Omental fat pad (tissue), 4 donors: ENCODE measurements around the gene MYMX. TPM values are rescaled to one million over a fixed set of nuclear protein-coding genes. Genes with fewer than 3 reads are reported as not detected.
A peak's percentile ranks its signal among the peaks of the same experiment; 100 is the strongest.

Experiments used
- ATAC-seq: fragments of 150-250 bp; one replicate; pipeline ENCODE4 v1.9.1; 2016; ENCODE audit warnings: mild to moderate bottlenecking, moderate library complexity; ENCODE audit not compliant: low FRiP score
- DNase-seq: peaks from one replicate; pipeline ENCODE4 v3.0.0-alpha.2; 2019; ENCODE audit warnings: low spot score
- total RNA-seq, 4 donors: library from RNA; depleted of rRNA; stranded (reverse); fragments of >200 nt; gene quantifications; one replicate each; pipeline ENCODE4 v1.1.0, GENCODE V29; 2016
- TF ChIP-seq, protein P1 (sequence below), 3 donors: fragments of 450-650 bp; IDR thresholded peaks; one replicate each; pipeline ENCODE4 v1.5.1; 2016 to 2017; ENCODE audit warnings: antibody characterized with exemption in 3 of 3, mild to moderate bottlenecking in 3 of 3, moderate library complexity in 2 of 3

MYMX gene
- total RNA-seq, 4 donors from 2014 or later: 1.9 to 15.8 (median 2.4) TPM; not detected in 1

DNA sequence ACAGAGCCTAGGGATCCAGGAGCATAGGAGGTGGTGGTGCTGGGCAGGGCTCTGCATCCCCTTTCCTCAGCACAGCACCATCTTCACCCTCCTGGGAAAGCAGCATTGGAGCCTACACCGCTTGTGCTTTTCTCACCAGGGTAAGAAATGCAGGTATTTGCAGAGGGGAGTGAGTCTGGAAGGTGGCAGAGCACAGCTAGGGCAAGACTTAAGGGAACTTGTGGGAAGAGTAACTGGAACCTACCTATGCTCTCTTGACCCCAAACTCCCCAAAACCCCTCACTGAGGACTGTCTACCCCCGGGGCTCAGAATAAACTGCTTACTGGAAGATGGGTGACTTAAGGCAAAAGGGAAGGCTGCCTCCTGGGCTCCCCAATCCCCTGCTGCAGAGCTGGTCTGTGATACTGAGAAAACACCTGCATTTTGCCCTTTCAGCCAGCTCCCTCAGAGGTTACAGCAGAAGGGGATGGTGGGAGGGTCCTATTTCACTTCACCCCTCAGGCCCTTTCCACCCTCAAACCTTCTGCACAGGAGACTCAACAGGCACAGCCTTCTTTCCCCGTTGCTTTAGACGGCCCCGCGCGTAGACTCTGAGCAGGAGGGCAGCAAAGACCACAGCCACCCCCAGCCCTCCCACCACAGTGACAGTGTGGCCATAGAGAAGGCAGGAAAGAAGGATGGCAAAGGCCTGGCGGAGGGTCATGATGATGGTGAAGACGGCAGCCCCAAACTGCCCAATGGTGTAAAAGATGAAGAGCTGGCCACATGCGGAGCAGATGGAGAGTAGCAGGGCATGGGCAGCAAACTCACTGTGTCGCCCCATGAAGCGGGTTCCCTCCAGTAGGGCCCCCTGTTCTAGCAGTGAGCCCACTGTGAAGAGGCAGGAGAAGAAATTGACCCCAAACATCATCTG is 37.7 kb downstream of the MYMX start:
- DNase-seq (no peak), ATAC-seq (no peak)
- TF ChIP-seq, protein P1, sequence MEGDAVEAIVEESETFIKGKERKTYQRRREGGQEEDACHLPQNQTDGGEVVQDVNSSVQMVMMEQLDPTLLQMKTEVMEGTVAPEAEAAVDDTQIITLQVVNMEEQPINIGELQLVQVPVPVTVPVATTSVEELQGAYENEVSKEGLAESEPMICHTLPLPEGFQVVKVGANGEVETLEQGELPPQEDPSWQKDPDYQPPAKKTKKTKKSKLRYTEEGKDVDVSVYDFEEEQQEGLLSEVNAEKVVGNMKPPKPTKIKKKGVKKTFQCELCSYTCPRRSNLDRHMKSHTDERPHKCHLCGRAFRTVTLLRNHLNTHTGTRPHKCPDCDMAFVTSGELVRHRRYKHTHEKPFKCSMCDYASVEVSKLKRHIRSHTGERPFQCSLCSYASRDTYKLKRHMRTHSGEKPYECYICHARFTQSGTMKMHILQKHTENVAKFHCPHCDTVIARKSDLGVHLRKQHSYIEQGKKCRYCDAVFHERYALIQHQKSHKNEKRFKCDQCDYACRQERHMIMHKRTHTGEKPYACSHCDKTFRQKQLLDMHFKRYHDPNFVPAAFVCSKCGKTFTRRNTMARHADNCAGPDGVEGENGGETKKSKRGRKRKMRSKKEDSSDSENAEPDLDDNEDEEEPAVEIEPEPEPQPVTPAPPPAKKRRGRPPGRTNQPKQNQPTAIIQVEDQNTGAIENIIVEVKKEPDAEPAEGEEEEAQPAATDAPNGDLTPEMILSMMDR (IDR thresholded peaks at IDR 0.05): no peak

GRCh38 chr6:44255105-44255808 is 38.5 kb downstream of the MYMX start:
- DNase-seq (no peak), ATAC-seq (no peak)
- TF ChIP-seq, protein P1 (IDR thresholded peaks at IDR 0.05): no peak

GRCh38 chr6:44255871-44256774 is 39.4 kb downstream of the MYMX start:
- no peak for ATAC-seq
- no peak for DNase-seq
- TF ChIP-seq, protein P1 (IDR thresholded peaks at IDR 0.05): no peak

- TF ChIP-seq, protein P1 (IDR thresholded peaks at IDR 0.05): no peak
- ATAC-seq (peak; percentile 41), DNase-seq (no peak)
These were observed 40.0 kb downstream of the MYMX start for GRCh38 chr6:44256775-44257024.

GRCh38 chr6:44257025-44257752 is 40.5 kb downstream of the MYMX start, which contains the start of gene SLC35B2:
TSS of gene SLC35B2 (minus strand) at chr6:44257528. CDS start at chr6:44257410, 118 bp downstream.
- peak; percentile 73 for ATAC-seq
- TF ChIP-seq, protein P1 (IDR thresholded peaks at IDR 0.05): peak in 1 of 3 donors; percentile 51
- no peak for DNase-seq

- DNase-seq (no peak), ATAC-seq (no peak)
- TF ChIP-seq, protein P1 (IDR thresholded peaks at IDR 0.05): no peak
These were observed 41.1 kb downstream of the MYMX start for GRCh38 chr6:44257753-44258324.
